Lower lobe of right lung (tissue), 2 donors: ENCODE measurements around the gene ABCA3. TPM values are rescaled to one million over a fixed set of nuclear protein-coding genes. Genes with fewer than 3 reads are reported as not detected.
A peak's percentile ranks its signal among the peaks of the same experiment; 100 is the strongest.
"Not testable (repeated sequence)": the region's sequence is repeated elsewhere in the genome, so short reads cannot be mapped to it uniquely, and the experiment has no call there.

Experiments used
- ATAC-seq, 2 donors: fragments of 200-7000 bp; cut with Tn5 transposase; one replicate each; pipeline ENCODE4 v1.9.1; 2020 to 2022; ENCODE audit warnings: mild to moderate bottlenecking in 2 of 2, moderate library complexity in 2 of 2
- DNase-seq: peaks from one replicate; pipeline ENCODE4 v3.0.0-alpha.2; 2020
- H3K27ac ChIP-seq: fragments of 200-600 bp; one replicate; pipeline ENCODE4 v1.8.0; 2022
- H3K27me3 ChIP-seq: fragments of 200-600 bp; one replicate; pipeline ENCODE4 v1.8.0; 2022; ENCODE audit warnings: low read depth
- H3K36me3 ChIP-seq: fragments of 200-600 bp; one replicate; pipeline ENCODE4 v1.8.0; 2022; ENCODE audit warnings: mild to moderate bottlenecking
- H3K4me1 ChIP-seq: fragments of 200-600 bp; one replicate; pipeline ENCODE4 v1.8.0; 2022
- H3K4me3 ChIP-seq: fragments of 200-600 bp; one replicate; pipeline ENCODE4 v1.8.0; 2022; ENCODE audit warnings: mild to moderate bottlenecking
- H3K9me3 ChIP-seq: fragments of 200-600 bp; one replicate; pipeline ENCODE4 v1.8.0; 2022
- intact Hi-C: fragments of 100-400 bp; cut with DNase I; formaldehyde crosslinking; loops from one replicate; pipeline ENCODE4 v1.11.0; 2022
- total RNA-seq: library from RNA; stranded (reverse); fragmentation: NEBNext Ultra II Directional; extraction: Animal tissue kit (Norgen Biotek cat#: 25700); gene quantifications from one replicate; pipeline ENCODE4 v1.2.1, GENCODE V29; 2021
- TF ChIP-seq, protein P1 (sequence below): fragments of 200-600 bp; IDR thresholded peaks from one replicate; pipeline ENCODE4 v1.8.0; 2022; ENCODE audit warnings: antibody characterized with exemption, mild to moderate bottlenecking
- donor health status: DM: no; HTN: yes; CAD: no; lungs with severe emphysema.

Gene ABCA3
- total RNA-seq, 1 donor from 2014 or later: 491 TPM

DNA sequence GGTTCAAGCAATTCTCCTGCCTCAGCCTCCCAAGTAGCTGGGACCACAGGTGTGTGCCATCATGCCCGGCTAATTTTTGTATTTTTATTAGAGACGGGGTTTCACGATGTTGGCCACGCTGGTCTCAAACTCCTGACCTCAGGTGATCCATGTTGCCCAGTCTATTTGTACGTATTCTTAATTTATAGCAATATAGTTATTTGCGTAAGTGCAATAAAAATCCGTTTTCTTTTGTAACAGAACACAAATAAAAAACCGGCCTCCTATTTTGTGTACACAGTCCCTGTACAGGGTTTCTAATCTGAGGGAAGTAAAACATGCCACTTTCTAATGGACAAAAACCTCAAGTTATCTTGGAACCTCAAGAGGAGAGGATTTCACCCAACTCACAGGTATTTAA is 80.3 kb downstream of the ABCA3 start:
- DNase-seq (no peak), ATAC-seq (no peak)
- Histone ChIP-seq H3K4me3 (no peak overlapping the region), H3K36me3 (peaks cover 92% of the 10 kb centered on the region), H3K9me3 (no peaks in the 10 kb centered on the region), H3K27me3 (no peaks in the 10 kb centered on the region), H3K4me1 (peaks cover 5% of the 10 kb centered on the region), H3K27ac (no peak overlapping the region)
- intact Hi-C loops: no loop called here
- TF ChIP-seq, protein P1, sequence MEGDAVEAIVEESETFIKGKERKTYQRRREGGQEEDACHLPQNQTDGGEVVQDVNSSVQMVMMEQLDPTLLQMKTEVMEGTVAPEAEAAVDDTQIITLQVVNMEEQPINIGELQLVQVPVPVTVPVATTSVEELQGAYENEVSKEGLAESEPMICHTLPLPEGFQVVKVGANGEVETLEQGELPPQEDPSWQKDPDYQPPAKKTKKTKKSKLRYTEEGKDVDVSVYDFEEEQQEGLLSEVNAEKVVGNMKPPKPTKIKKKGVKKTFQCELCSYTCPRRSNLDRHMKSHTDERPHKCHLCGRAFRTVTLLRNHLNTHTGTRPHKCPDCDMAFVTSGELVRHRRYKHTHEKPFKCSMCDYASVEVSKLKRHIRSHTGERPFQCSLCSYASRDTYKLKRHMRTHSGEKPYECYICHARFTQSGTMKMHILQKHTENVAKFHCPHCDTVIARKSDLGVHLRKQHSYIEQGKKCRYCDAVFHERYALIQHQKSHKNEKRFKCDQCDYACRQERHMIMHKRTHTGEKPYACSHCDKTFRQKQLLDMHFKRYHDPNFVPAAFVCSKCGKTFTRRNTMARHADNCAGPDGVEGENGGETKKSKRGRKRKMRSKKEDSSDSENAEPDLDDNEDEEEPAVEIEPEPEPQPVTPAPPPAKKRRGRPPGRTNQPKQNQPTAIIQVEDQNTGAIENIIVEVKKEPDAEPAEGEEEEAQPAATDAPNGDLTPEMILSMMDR: no peak

DNA sequence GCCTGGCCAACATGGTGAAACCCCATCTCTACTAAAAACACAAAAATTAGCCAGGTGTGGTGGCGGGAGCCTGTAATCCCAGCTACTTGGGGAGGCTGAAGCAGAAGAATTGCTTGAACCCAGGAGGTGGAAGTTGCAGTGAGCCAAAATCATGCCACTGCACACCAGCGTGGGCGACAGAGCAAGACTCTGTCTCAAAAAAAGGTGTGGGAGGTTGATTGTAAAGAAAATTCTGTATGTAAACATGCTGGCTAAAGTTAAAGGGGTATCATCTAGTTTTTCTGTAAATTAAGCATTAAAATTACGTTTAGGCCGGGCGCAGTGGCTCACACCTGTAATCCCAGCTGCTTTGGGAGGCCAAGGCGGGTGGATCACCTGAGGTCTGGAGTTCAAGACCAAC is 82.0 kb downstream of the ABCA3 start:
- H3K9me3 ChIP-seq, H3K27me3 ChIP-seq, H3K4me1 ChIP-seq, H3K4me3 ChIP-seq, ATAC-seq, intact Hi-C loops, H3K27ac ChIP-seq, DNase-seq: not testable (repeated sequence)
- peaks cover 100% of the 10 kb centered on the region for H3K36me3 ChIP-seq

DNA sequence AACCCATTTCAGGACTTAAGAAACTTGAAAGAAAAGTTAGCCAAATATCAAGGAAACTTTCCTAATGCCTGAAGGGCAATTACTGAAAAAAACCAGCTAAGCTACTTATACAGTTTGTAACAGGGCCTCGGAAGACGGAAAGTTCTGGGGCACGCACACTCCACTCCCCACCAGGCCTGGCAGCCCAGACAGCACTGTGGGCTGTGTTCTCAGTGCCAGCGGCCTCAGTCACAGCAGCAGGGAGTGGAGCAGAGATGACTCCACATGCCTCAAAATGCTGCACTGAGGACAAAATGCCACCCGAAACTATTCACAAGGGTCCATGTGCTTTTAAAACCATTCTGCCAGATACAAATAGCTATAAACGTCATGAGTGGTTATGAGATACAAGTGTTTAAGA is 82.8 kb downstream of the ABCA3 start:
- ATAC-seq: no peak
- intact Hi-C loops: no loop called here
- H3K4me3 ChIP-seq: no peak overlapping the region
- H3K9me3 ChIP-seq: no peaks in the 10 kb centered on the region
- TF ChIP-seq, protein P1: no peak
- H3K27me3 ChIP-seq: no peaks in the 10 kb centered on the region
- no peak overlapping the region for H3K27ac ChIP-seq
- H3K4me1 ChIP-seq: no peaks in the 10 kb centered on the region
- peaks cover 100% of the 10 kb centered on the region for H3K36me3 ChIP-seq
- no peak for DNase-seq

DNA sequence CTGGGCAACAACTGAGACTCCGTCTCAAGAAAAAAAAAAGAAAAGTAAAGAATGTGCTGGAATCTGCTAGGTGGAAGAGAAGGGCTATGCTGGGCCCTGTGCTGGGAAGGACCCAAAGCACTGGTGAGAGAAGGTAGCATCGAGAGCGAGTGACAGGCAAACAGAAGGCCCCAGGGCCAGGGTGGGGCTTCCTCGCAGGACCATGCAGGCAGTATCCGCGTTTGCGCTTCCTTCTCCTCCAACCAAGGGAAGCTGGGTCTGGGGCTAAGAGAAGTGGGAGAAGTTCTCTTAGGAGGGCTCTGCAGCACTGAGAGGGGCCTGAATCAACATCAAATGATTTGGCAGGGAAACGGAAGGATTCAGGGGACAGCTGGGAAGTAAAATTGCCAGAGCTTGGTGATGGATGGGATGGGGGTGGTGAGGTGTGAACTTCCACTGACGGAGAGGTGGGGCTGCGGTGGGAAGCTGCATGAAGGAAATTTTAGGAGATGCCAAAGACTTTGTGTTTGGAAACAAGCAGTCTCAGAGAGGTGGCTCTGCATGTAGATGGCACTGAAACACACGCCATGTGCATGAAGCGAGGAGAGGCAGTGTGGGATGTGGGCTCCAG is 83.9 kb downstream of the ABCA3 start:
- H3K27ac ChIP-seq: no peak overlapping the region
- H3K9me3 ChIP-seq: no peaks in the 10 kb centered on the region
- TF ChIP-seq, protein P1: no peak
- peaks cover 9% of the 10 kb centered on the region for H3K4me1 ChIP-seq
- no peak overlapping the region for H3K4me3 ChIP-seq
- DNase-seq (peak; percentile 15), ATAC-seq (no peak)
- intact Hi-C loops: no loop called here
- peaks cover 90% of the 10 kb centered on the region for H3K36me3 ChIP-seq
- H3K27me3 ChIP-seq: no peaks in the 10 kb centered on the region

DNA sequence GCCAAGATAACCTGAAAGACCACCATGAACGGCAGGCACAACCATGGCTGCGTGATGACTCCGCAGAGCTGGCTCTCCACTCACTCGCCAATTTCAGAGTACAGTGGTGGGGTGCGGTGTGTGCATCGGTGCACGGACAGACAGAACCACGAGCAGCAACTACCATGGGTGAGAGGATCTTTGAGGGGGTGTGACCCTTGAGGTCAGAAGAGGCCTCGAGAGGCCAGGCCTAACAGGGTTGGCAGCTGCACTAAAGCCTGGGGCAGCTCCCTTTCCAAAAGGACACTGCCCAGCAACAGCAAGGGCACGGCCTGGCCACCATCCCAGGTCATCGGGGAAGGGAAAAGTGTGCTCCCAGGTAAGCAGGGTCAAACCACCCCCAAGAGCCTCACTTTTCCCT is 87.2 kb downstream of the ABCA3 start:
- no peak overlapping the region for H3K27ac ChIP-seq
- H3K27me3 ChIP-seq: no peaks in the 10 kb centered on the region
- H3K36me3 ChIP-seq: peaks cover 61% of the 10 kb centered on the region
- H3K4me1 ChIP-seq: peaks cover 20% of the 10 kb centered on the region
- H3K4me3 ChIP-seq: no peak overlapping the region
- intact Hi-C loops: no loop called here
- ATAC-seq (no peak), DNase-seq (peak; percentile 36)
- TF ChIP-seq, protein P1: no peak
- H3K9me3 ChIP-seq: no peaks in the 10 kb centered on the region

DNA sequence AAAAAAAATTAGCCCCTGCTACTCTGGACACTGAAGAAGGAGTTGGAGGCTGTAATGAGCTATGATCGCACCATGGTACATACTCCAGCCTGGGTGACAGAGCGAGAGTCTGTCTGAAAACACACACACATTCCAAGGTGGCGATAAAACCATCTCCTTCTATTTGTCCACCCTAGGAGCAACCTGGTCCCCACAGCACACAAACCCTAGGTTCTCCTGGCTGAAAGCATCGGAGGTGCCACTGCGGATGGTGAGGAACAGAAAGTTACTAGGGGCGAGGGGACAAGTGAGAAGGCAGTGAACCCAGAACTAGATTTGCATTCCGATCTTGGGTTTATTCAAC is 87.8 kb downstream of the ABCA3 start:
- no peak overlapping the region for H3K4me3 ChIP-seq
- peaks cover 20% of the 10 kb centered on the region for H3K4me1 ChIP-seq
- no peak for ATAC-seq
- no peaks in the 10 kb centered on the region for H3K9me3 ChIP-seq
- H3K27me3 ChIP-seq: no peaks in the 10 kb centered on the region
- peak; percentile 4 for DNase-seq
- TF ChIP-seq, protein P1: no peak
- no peak overlapping the region for H3K27ac ChIP-seq
- H3K36me3 ChIP-seq: peaks cover 59% of the 10 kb centered on the region
- intact Hi-C loops: no loop called here
